GM19467 (cell line): ENCODE measurements around the gene PRKCE.

Source experiments
- ATAC-seq: cut with Tn5 transposase; IDR thresholded peaks from one replicate; pipeline ENCODE4 v1.9.1; 2021; ENCODE audit warnings: mild to moderate bottlenecking, moderate library complexity; ENCODE audit not compliant: unreplicated experiment

PRKCE gene

GRCh38 chr2:46153996-46154753 lies 502.7 kb downstream of the PRKCE start:
- no peak for ATAC-seq

- ATAC-seq, result no peak
Measured at GRCh38 chr2:46157072-46157965, 505.8 kb downstream of the PRKCE start.

GRCh38 chr2:46157966-46158310 lies 506.5 kb downstream of the PRKCE start:
- no peak for ATAC-seq

GRCh38 chr2:46158661-46159060 lies 507.2 kb downstream of the PRKCE start:
- no peak for ATAC-seq

GRCh38 chr2:46160326-46160725 lies 508.9 kb downstream of the PRKCE start:
- ATAC-seq, result no peak

GRCh38 chr2:46161315-46161714 lies 509.8 kb downstream of the PRKCE start:
- no peak for ATAC-seq

- ATAC-seq, result no peak
Measured at GRCh38 chr2:46161911-46162310, 510.4 kb downstream of the PRKCE start.

- ATAC-seq, result no peak
Measured at GRCh38 chr2:46162329-46163097, 511.0 kb downstream of the PRKCE start.

GRCh38 chr2:46163098-46163430 lies 511.6 kb downstream of the PRKCE start:
- ATAC-seq, result no peak

GRCh38 chr2:46163804-46164528 lies 512.5 kb downstream of the PRKCE start:
- no peak for ATAC-seq

GRCh38 chr2:46164529-46165301 lies 513.2 kb downstream of the PRKCE start:
- no peak for ATAC-seq

GRCh38 chr2:46165916-46166315 lies 514.4 kb downstream of the PRKCE start:
- ATAC-seq, result no peak

- ATAC-seq, result no peak
Measured at GRCh38 chr2:46167406-46167805, 515.9 kb downstream of the PRKCE start.

GRCh38 chr2:46167924-46168323 lies 516.4 kb downstream of the PRKCE start:
- ATAC-seq, result no peak

- no peak for ATAC-seq
Measured at GRCh38 chr2:46169467-46169866, 518.0 kb downstream of the PRKCE start.

- no peak for ATAC-seq
Measured at GRCh38 chr2:46170026-46170425, 518.6 kb downstream of the PRKCE start.

- no peak for ATAC-seq
Measured at GRCh38 chr2:46170611-46171350, 519.3 kb downstream of the PRKCE start.

- no peak for ATAC-seq
Measured at GRCh38 chr2:46171411-46171953, 520.0 kb downstream of the PRKCE start.

GRCh38 chr2:46171996-46172546 lies 520.6 kb downstream of the PRKCE start:
- no peak for ATAC-seq
